COLO668 (cell line): ENCODE data around the gene SPRR2A.
"Not testable (repeated sequence)": the region's sequence is repeated elsewhere in the genome, so short reads cannot be mapped to it uniquely, and the experiment has no call there.

Source experiments
- DNase-seq: peaks from one replicate; lab custom pipeline; 2025; ENCODE audit not compliant: unreplicated experiment; lab: John Stamatoyannopoulos, UW

Gene SPRR2A

DNA sequence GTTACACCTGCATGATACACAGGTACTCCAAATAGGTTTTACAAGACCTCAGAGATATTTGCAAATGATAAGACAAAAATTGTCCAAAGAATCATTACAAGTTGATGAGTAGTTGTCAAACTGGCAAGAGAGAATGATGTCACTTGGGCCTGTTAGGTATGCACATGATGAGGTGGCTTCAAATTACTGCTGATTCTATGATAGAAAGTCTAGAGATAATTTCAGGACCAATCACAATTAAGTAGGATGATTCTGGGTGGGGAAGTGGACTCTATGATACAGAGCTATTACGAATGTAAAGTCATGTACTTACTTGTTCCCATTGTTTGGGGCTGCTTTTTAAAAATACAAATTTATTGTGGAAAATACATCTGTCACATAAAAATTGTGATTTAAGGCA, 31.5 kb downstream of the SPRR2A start:
- no peak for DNase-seq

DNA sequence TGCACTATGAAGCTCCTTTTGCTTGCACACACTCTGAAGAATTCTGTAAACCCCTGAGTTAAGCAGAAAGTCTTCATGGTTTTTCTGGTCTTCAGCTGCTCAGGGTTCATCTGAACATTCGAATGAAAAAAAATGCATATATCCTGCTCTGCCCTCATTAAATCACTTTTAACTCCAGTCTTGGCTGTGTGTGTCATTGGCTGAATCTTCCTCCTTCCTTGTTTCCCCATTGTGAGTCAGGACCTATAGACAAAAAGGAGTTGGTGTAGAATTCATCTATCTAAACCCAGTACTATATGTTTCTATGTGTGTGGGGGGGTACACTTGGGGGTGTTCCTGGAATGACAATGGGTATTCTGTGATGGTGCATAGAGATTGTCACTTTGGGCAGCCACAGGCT, 32.9 kb downstream of the SPRR2A start:
- no peak for DNase-seq

DNA sequence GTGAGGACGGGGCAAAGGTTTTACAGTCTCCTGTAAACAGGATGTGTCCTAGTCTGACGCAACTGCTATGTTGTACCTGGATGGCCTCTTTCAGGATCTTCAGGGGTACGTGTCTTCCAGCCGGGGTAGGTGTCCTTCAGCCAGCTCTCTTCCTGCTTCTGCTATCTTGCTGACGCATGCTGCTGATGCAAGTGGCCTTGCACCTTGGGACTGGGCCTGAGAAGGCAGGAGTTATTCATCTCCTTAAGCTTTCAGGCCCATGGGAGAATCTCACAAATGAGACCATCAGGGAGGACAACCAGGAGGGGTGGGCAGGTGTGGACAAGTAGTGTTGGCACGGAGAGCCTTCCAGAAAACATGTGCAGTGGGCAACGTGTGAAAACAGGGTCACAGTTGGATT, 34.2 kb downstream of the SPRR2A start:
- no peak for DNase-seq

DNA sequence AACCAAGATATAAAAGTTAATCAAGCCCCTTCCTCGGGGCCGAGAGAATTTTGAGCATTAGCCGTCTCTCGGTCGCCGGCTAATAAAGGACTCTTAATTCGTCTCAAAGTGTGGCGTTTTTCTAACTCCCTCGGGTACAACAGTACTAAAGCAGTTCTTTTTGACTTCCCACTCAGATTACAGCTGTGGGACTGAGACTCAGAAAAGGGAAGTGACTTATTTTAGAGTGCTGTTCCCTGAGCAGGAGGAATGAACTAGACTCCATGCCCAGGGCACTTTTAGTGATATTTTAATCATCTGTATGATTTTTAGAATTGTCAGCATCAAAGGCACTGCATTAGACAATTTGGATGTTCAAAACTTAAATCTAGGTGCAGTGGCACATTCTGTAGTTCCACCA, 35.0 kb downstream of the SPRR2A start:
- not testable (repeated sequence) for DNase-seq

DNA sequence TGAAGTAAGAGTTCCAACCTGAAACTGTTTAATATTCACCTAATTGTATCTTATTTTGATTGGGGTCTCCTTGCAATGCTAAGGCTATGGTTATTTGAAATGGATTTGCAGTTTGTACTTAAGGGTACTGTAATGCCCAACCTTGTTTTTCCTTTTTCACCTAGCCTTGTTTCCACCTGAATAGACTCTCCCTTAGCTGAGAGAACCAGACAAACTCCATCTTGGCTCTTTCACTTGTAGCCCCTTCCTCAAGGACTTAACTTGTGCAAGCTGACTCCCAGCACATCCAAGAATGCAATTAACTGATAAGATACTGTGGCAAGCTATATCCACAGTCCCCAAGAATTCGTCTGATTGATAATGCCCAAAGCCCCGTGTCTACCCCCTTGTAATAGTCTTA, 35.5 kb downstream of the SPRR2A start:
- DNase-seq = not testable (repeated sequence)

DNA sequence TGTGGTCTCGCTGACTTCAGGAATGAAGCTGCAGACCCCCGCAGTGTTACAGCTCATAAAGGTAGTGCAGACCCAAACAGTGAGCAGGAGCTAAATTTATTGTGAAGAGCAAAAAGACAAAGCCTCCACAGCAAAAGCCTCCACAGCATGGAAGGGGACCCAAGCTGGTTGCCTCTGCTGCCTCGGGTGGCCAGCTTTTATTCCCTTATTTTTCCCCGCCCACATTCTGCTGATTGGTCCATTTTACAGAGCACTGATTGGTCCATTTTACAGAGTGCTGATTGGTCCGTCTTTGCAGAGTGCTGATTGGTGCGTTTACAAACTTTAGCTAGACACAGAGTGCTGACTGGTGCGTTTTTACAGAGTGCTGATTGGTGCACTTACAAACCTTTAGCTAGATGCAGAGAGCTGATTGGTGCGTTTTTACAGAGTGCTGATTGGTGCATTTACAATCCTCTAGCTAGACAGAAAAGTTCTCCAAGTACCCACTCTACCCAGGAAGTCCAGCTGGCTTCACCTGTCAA, 46.0 kb downstream of the SPRR2A start:
- not testable (repeated sequence) for DNase-seq
